H1 (cell line): ENCODE data around the gene LAMA3. TPM values are rescaled to one million over a fixed set of nuclear protein-coding genes. Genes with fewer than 3 reads are reported as not detected.

Experiments
- CTCF ChIA-PET: fragments of 300-600 bp; sonication (Branson Sonifier 250); formaldehyde crosslinking; loops from one replicate; lab custom pipeline; 2021; ENCODE audit not compliant: partially characterized antibody; lab: Charles Lee
- POLR2A ChIA-PET: fragments of 300-600 bp; sonication (Branson Sonifier 250); formaldehyde crosslinking; loops from one replicate; lab custom pipeline; 2021; ENCODE audit warnings: inconsistent platforms; ENCODE audit not compliant: partially characterized antibody; lab: Charles Lee
- DNase-seq, 2 experiments: peaks; one replicate each; pipeline versions ENCODE4 v3.0.0 to v3.0.0-alpha.2; 2010 to 2022; ENCODE audit warnings: low spot score in 2 of 2, low read depth in 1 of 2, mixed read lengths in 1 of 2
- FAIRE-seq: peaks from 2 replicates; lab custom pipeline; 2011; peaks lifted over from hg19 to GRCh38; lab: Jason Lieb, UNC
- H2AFZ ChIP-seq: 2 replicates; pipeline ENCODE4 v1.8.1; 2012; ENCODE audit warnings: low read length, inconsistent platforms
- H2AK5ac ChIP-seq: 2 replicates; pipeline ENCODE4 v1.6.1; 2013; ENCODE audit warnings: low read depth, low read length
- H2BK120ac ChIP-seq: replicated peaks from 2 replicates; pipeline ENCODE3; 2013; ENCODE audit warnings: low read depth, low read length, inconsistent platforms
- H2BK12ac ChIP-seq: 2 replicates; pipeline ENCODE4 v1.6.1; 2013; ENCODE audit warnings: low read depth, low read length
- H2BK15ac ChIP-seq: 2 replicates; pipeline ENCODE4 v1.6.1; 2013; ENCODE audit warnings: low read length
- H2BK20ac ChIP-seq: 2 replicates; pipeline ENCODE4 v1.6.1; 2013; ENCODE audit warnings: low read length
- H2BK5ac ChIP-seq: 2 replicates; pipeline ENCODE4 v1.6.1; 2013; ENCODE audit warnings: low read depth, low read length
- H3K14ac ChIP-seq: 2 replicates; pipeline ENCODE4 v1.6.1; 2013; ENCODE audit warnings: inconsistent platforms; ENCODE audit not compliant: insufficient read length
- H3K18ac ChIP-seq: 2 replicates; pipeline ENCODE4 v1.6.1; 2013; ENCODE audit warnings: low read length; ENCODE audit errors: extremely low read depth
- H3K23ac ChIP-seq: 2 replicates; pipeline ENCODE4 v1.6.1; 2013; ENCODE audit warnings: inconsistent platforms; ENCODE audit not compliant: insufficient read length
- H3K23me2 ChIP-seq: 2 replicates; pipeline ENCODE4 v1.6.1; 2013; ENCODE audit warnings: low read depth, low read length
- H3K27ac ChIP-seq: 2 replicates; pipeline ENCODE4 v1.6.1; 2011; ENCODE audit warnings: low read depth, low read length, inconsistent platforms
- H3K27me3 ChIP-seq, 4 experiments: replicated peaks in 1 of 4; 1 replicate in 1 of 4; 2 replicates in 3 of 4; pipeline versions ENCODE4 v1.6.1 to v1.8.1; 2011 to 2013; ENCODE audit warnings: low read length in 3 of 4, mild to moderate bottlenecking in 3 of 4, inconsistent platforms in 2 of 4, mixed read lengths in 2 of 4, moderate library complexity in 1 of 4; ENCODE audit not compliant: control insufficient read depth in 3 of 4, insufficient read depth in 3 of 4; ENCODE audit errors: extremely low read depth in 1 of 4
- H3K36me3 ChIP-seq, 4 experiments: 2 replicates each; pipeline versions ENCODE4 v1.6.1 to v1.8.1; 2011 to 2013; ENCODE audit warnings: mild to moderate bottlenecking in 4 of 4, low read length in 3 of 4, moderate library complexity in 2 of 4, control low read depth in 1 of 4, inconsistent platforms in 1 of 4; ENCODE audit not compliant: insufficient read depth in 4 of 4, control insufficient read depth in 2 of 4
- H3K4ac ChIP-seq: replicated peaks from 2 replicates; pipeline ENCODE3; 2013; ENCODE audit warnings: low read length, low read depth, mixed read lengths, inconsistent platforms; ENCODE audit not compliant: insufficient read length
- H3K4me1 ChIP-seq, 4 experiments: replicated peaks in 1 of 4; 1 replicate in 1 of 4; 2 replicates in 3 of 4; pipeline versions ENCODE4 v1.6.1 to v1.8.1; 2011 to 2013; ENCODE audit warnings: low read length in 3 of 4, inconsistent platforms in 2 of 4, mixed read lengths in 1 of 4; ENCODE audit not compliant: insufficient read depth in 4 of 4, control insufficient read depth in 3 of 4
- H3K4me2 ChIP-seq, 2 experiments: 2 replicates each; pipeline versions ENCODE4 v1.6.1 to v1.8.1; 2011 to 2013; ENCODE audit warnings: low read depth in 2 of 2, low read length in 2 of 2, control low read depth in 1 of 2, inconsistent platforms in 1 of 2, mild to moderate bottlenecking in 1 of 2; ENCODE audit not compliant: insufficient read depth in 1 of 2
- H3K4me3 ChIP-seq, 4 experiments: fragments of 200-600, 300-600 bp in 1 of 4; sonication (generic), shearing (Covaris generic), sonication (Bioruptor Twin) in 1 of 4; 2 replicates each; pipeline versions ENCODE4 v1.5.1 to v1.8.1; 2011 to 2016; ENCODE audit warnings: low read length in 4 of 4, low read depth in 3 of 4, control low read depth in 2 of 4, inconsistent platforms in 2 of 4, mild to moderate bottlenecking in 2 of 4, mixed read lengths in 1 of 4, moderate library complexity in 1 of 4; ENCODE audit not compliant: insufficient read depth in 2 of 4; ENCODE audit errors: extremely low read depth in 1 of 4
- H3K56ac ChIP-seq: replicated peaks from 2 replicates; pipeline ENCODE3; 2013; ENCODE audit warnings: low read depth, mild to moderate bottlenecking, mixed read lengths, low read length, inconsistent platforms; ENCODE audit not compliant: insufficient read length
- H3K79me1 ChIP-seq: 2 replicates; pipeline ENCODE4 v1.6.1; 2013; ENCODE audit warnings: low read depth, low read length, control low read depth
- H3K79me2 ChIP-seq, 2 experiments: 2 replicates each; pipeline versions ENCODE4 v1.6.1 to v1.8.1; 2012 to 2013; ENCODE audit warnings: low read length in 2 of 2, mild to moderate bottlenecking in 2 of 2, inconsistent platforms in 1 of 2; ENCODE audit not compliant: insufficient read depth in 2 of 2, control insufficient read depth in 1 of 2
- H3K9ac ChIP-seq, 4 experiments: replicated peaks in 1 of 4; 1 replicate in 1 of 4; 2 replicates in 3 of 4; pipeline versions ENCODE4 v1.6.1 to v1.8.1; 2011 to 2013; ENCODE audit warnings: low read depth in 3 of 4, low read length in 3 of 4, control low read depth in 2 of 4, mild to moderate bottlenecking in 2 of 4, moderate library complexity in 2 of 4, inconsistent platforms in 1 of 4; ENCODE audit errors: extremely low read depth in 1 of 4
- H3K9me3 ChIP-seq, 2 experiments: 2 replicates each; pipeline versions ENCODE4 v1.6.1 to v1.8.1; 2012 to 2013; ENCODE audit warnings: mild to moderate bottlenecking in 2 of 2, moderate library complexity in 2 of 2, control low read depth in 1 of 2, inconsistent platforms in 1 of 2, low read depth in 1 of 2, low read length in 1 of 2, mixed read lengths in 1 of 2; ENCODE audit not compliant: insufficient read depth in 2 of 2
- H4K20me1 ChIP-seq, 2 experiments: replicated peaks in 1 of 2; 2 replicates each; pipeline versions ENCODE3 to v1.8.1; 2011 to 2013; ENCODE audit warnings: inconsistent platforms in 2 of 2, low read length in 2 of 2, mild to moderate bottlenecking in 1 of 2; ENCODE audit not compliant: insufficient read depth in 2 of 2, control insufficient read depth in 1 of 2
- H4K5ac ChIP-seq: 2 replicates; pipeline ENCODE4 v1.6.1; 2013; ENCODE audit warnings: low read length, low read depth, mixed read lengths, inconsistent platforms; ENCODE audit not compliant: insufficient read length
- H4K8ac ChIP-seq: 2 replicates; pipeline ENCODE4 v1.8.0; 2013; ENCODE audit warnings: mild to moderate bottlenecking, moderate library complexity, low read length, inconsistent platforms; ENCODE audit not compliant: insufficient read depth; ENCODE audit errors: extremely low read depth
- H4K91ac ChIP-seq: replicated peaks from 2 replicates; pipeline ENCODE3; 2013; ENCODE audit warnings: low read length, mixed read lengths, inconsistent platforms; ENCODE audit not compliant: insufficient read length
- CHD1 ChIP-seq: IDR thresholded peaks from 2 replicates; pipeline ENCODE4 v1.6.1; 2012; ENCODE audit warnings: low read depth, low read length, improper control_type of control experiment
- EP300 ChIP-seq, 2 experiments: IDR thresholded peaks; 1 replicate in 1 of 2; 2 replicates in 1 of 2; pipeline ENCODE4 v1.6.1; 2011 to 2012; ENCODE audit warnings: low read depth in 2 of 2, low read length in 2 of 2, mild to moderate bottlenecking in 2 of 2, borderline replicate concordance in 1 of 2, inconsistent platforms in 1 of 2, moderate library complexity in 1 of 2
- GABPA ChIP-seq: IDR thresholded peaks from 2 replicates; pipeline ENCODE4 v1.6.1; 2011; ENCODE audit warnings: mild to moderate bottlenecking, low read length, moderate library complexity, borderline replicate concordance; ENCODE audit not compliant: insufficient read depth
- GTF2F1 ChIP-seq: IDR thresholded peaks from 2 replicates; pipeline ENCODE4 v1.6.1; 2012; ENCODE audit warnings: low read depth, low read length, improper control_type of control experiment, borderline replicate concordance
- KDM4A ChIP-seq: IDR thresholded peaks from one replicate; pipeline ENCODE4 v1.7.1; 2012; ENCODE audit warnings: low read depth, mild to moderate bottlenecking, moderate library complexity, low read length, inconsistent platforms; ENCODE audit not compliant: severe bottlenecking
- RAD21 ChIP-seq, 2 experiments: IDR thresholded peaks in 1 of 2; conservative IDR thresholded peaks in 1 of 2; 2 replicates each; pipeline ENCODE4 v1.6.1; 2011; ENCODE audit warnings: low read depth in 2 of 2, low read length in 2 of 2, improper control_type of control experiment in 1 of 2, inconsistent platforms in 1 of 2, mild to moderate bottlenecking in 1 of 2, moderate library complexity in 1 of 2
- RFX5 ChIP-seq: IDR thresholded peaks from 2 replicates; pipeline ENCODE4 v1.6.1; 2011; ENCODE audit warnings: low read depth, low read length, improper control_type of control experiment, borderline replicate concordance
- SP1 ChIP-seq: IDR thresholded peaks from 2 replicates; pipeline ENCODE4 v1.6.1; 2011; ENCODE audit warnings: low read depth, low read length
- WGBS, 2 experiments: shearing (Covaris generic) in 1 of 2; methylation state at CpG; one replicate each; pipeline versions ENCODE4 v1.1.6 to v1.1.7; 2013 to 2015; ENCODE audit warnings: low lambda C conversion rate in 2 of 2, mixed read lengths in 2 of 2, inconsistent platforms in 1 of 2, low coverage in 1 of 2, missing lambda C conversion rate in 1 of 2; ENCODE audit not compliant: insufficient replicate concordance in 2 of 2, insufficient coverage in 1 of 2, insufficient read length in 1 of 2; ENCODE audit errors: extremely low coverage in 1 of 2, missing lambda C conversion rate in 1 of 2; 5-methylcytosine and 5-hydroxymethylcytosine counted together
- polyA plus RNA-seq, 7 experiments: library from polyadenylated mRNA; depleted of rRNA in 3 of 7; stranded (reverse) in 5 of 7; unstranded in 2 of 7; fragments of >200 nt in 5 of 7; fragments of 200-250 nt in 2 of 7; gene quantifications; 1 replicate in 5 of 7; 2 replicates in 1 of 7; 4 replicates in 1 of 7; pipeline versions ENCODE4 v1.2.1 to v1.2.3, GENCODE V29; 2011 to 2013; ENCODE audit warnings: missing spikeins in 2 of 7, mixed read lengths in 2 of 7
- total RNA-seq: library from RNA; stranded (reverse); fragmentation: NEBNext Ultra II Directional; extraction: Animal tissue kit (Norgen Biotek cat#: 25700); gene quantifications from 2 replicates; pipeline ENCODE4 v1.2.1, GENCODE V29; 2021
- TF ChIP-seq, protein P1 (sequence below): IDR thresholded peaks from 2 replicates; pipeline ENCODE4 v1.6.1; 2011; ENCODE audit warnings: low read length, improper control_type of control experiment

The LAMA3 gene
- total and polyA plus RNA-seq, 2 of the 8 experiments (the other 6 are each of a cell fraction or from before 2014, with no cell fraction given), result 0.76 to 5.0 TPM

DNA sequence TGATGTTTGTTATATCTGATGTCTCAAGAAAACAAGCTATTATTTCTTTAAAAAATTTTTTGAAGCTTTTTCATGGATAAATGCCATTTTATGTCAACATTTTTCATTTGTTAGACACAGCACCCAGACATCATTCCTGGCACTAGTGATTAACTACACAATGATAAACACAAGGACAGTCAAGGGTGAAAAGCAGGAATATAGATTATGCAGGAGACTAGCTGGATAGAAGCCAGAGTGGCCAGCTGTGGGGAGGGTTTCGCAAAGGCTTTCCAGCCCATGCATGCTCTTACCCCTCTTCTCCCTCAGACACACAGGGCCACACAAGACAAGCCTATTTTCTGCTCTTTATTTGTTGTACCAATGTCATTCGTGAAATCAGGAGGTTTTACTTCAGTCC is 198.2 kb downstream of the LAMA3 start:
- Histone ChIP-seq H4K5ac (no peak overlapping the region), H3K4me2 (no peak overlapping the region), H3K56ac (no peak overlapping the region), H3K9me3 (no peaks in the 10 kb centered on the region), H2BK20ac (no peak overlapping the region), H3K4me3 (no peak overlapping the region), H3K79me2 (no peaks in the 10 kb centered on the region), H3K9ac (no peak overlapping the region), H3K4ac (no peak overlapping the region), H2BK15ac (no peak overlapping the region), H3K14ac (no peak overlapping the region), H3K18ac (no peak overlapping the region), H3K36me3 (no peaks in the 10 kb centered on the region), H2AFZ (no peak overlapping the region), H2AK5ac (no peak overlapping the region), H3K23me2 (no peaks in the 10 kb centered on the region), H3K23ac (no peak overlapping the region), H2BK5ac (no peak overlapping the region), H2BK120ac (no peak overlapping the region), H4K20me1 (no peaks in the 10 kb centered on the region), H3K27ac (no peak overlapping the region), H3K27me3 (no peaks in the 10 kb centered on the region), H4K8ac (no peak overlapping the region), H2BK12ac (no peak overlapping the region), H4K91ac (no peak overlapping the region), H3K79me1 (no peaks in the 10 kb centered on the region), H3K4me1 (peaks cover 0 to 7% (median 4%) of the 10 kb centered on the region in 4 experiments; a peak in 6 of 7 replicates)
- ChIA-PET POLR2A (no interaction called here), CTCF (interaction anchor here (0.6 to 1.6 kb wide), 3 partner anchors 16 to 184 kb away, joined by 3 read pairs; no protein-coding TSS in a partner anchor)
- DNase-seq, result no peak
- no peak for FAIRE-seq
- WGBS, 2 experiments, result 96% methylated on average over 2 of the region's 2 CpGs; no CpG with 5 or more reads in 1 of the 2 experiments
- no peak for TF ChIP-seq CHD1
- no peak for TF ChIP-seq GTF2F1
- no peak for TF ChIP-seq RAD21 (IDR thresholded peaks at IDR 0.05 in 1 of 2, conservative IDR thresholded peaks at IDR 0.05 in 1 of 2; ENCODE audit: low read depth in 2 of 2, low read length in 2 of 2)
- no peak for TF ChIP-seq KDM4A
- TF ChIP-seq SP1, result no peak
- TF ChIP-seq, protein P1, sequence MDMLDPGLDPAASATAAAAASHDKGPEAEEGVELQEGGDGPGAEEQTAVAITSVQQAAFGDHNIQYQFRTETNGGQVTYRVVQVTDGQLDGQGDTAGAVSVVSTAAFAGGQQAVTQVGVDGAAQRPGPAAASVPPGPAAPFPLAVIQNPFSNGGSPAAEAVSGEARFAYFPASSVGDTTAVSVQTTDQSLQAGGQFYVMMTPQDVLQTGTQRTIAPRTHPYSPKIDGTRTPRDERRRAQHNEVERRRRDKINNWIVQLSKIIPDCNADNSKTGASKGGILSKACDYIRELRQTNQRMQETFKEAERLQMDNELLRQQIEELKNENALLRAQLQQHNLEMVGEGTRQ, result no peak
- no peak for TF ChIP-seq GABPA
- TF ChIP-seq EP300 (IDR thresholded peaks at IDR 0.05; ENCODE audit: borderline replicate concordance in 1 of 2, low read depth in 2 of 2, low read length in 2 of 2), result no peak
- TF ChIP-seq RFX5, result no peak
